WTC11 (cell line): ENCODE results near the gene IGFBPL1. TPM values are rescaled to one million over a fixed set of nuclear protein-coding genes. Genes with fewer than 3 reads are reported as not detected.

ENCODE experiments used
- ATAC-seq: fragments of 200-7000 bp; cut with Tn5 transposase; 2 replicates; pipeline ENCODE4 v1.10.0; 2021; ENCODE audit warnings: mild to moderate bottlenecking, moderate library complexity
- CTCF ChIA-PET: fragments of 300-600 bp; sonication (Branson Sonifier 250); formaldehyde crosslinking; loops from one replicate; lab custom pipeline; 2021; ENCODE audit warnings: antibody characterized with exemption; lab: Charles Lee
- POLR2A ChIA-PET: fragments of 350-600 bp; sonication (Branson Sonifier 250); formaldehyde crosslinking; loops from one replicate; lab custom pipeline; 2021; ENCODE audit warnings: antibody characterized with exemption; lab: Charles Lee
- DNase-seq: peaks from one replicate; pipeline ENCODE4 v3.0.0; 2021; ENCODE audit warnings: low spot score
- H3K27ac Mint-ChIP-seq: 2 replicates; pipeline ENCODE4 v1.8.0; 2021; ENCODE audit warnings: mixed read lengths
- H3K27me3 Mint-ChIP-seq: 2 replicates; pipeline ENCODE4 v1.8.0; 2021; ENCODE audit warnings: low read depth, mild to moderate bottlenecking, moderate library complexity, mixed read lengths
- H3K36me3 Mint-ChIP-seq: 2 replicates; pipeline ENCODE4 v1.8.0; 2021; ENCODE audit warnings: mixed read lengths
- H3K4me1 Mint-ChIP-seq: 2 replicates; pipeline ENCODE4 v1.8.0; 2022; ENCODE audit warnings: mixed read lengths
- H3K4me3 Mint-ChIP-seq: 2 replicates; pipeline ENCODE4 v1.8.0; 2021; ENCODE audit warnings: mild to moderate bottlenecking, moderate library complexity, mixed read lengths
- H3K9me3 Mint-ChIP-seq: 2 replicates; pipeline ENCODE4 v1.8.0; 2021; ENCODE audit warnings: mixed read lengths
- GABPB1 ChIP-seq: sonication (generic); formaldehyde crosslinking; IDR thresholded peaks from 2 replicates; pipeline ENCODE4 v1.8.1; 2023; ENCODE audit warnings: mild to moderate bottlenecking, missing genetic modification reagents
- total RNA-seq: library from RNA; stranded (reverse); gene quantifications from 3 replicates; pipeline ENCODE4 v1.2.3, GENCODE V29; 2021

IGFBPL1 gene
- total RNA-seq, 1 experiment from 2014 or later = 36.7 TPM

- no peak for DNase-seq
- Mint-ChIP-seq H3K4me1 (peaks cover 9% of the 10 kb centered on the region), H3K9me3 (no peaks in the 10 kb centered on the region), H3K27me3 (peaks cover 10% of the 10 kb centered on the region), H3K27ac (no peak overlapping the region), H3K4me3 (no peak overlapping the region), H3K36me3 (no peaks in the 10 kb centered on the region)
- ATAC-seq = no peak
- CTCF ChIA-PET = no interaction called here
- no peak for TF ChIP-seq GABPB1 (CRISPR knock-in tag)
- POLR2A ChIA-PET = no interaction called here
Measured at GRCh38 chr9:38356851-38357250, 67.4 kb downstream of the IGFBPL1 start.

Other genes starting within 250 kb of the IGFBPL1 start
- gene ALDH1B1, start 31.8 kb downstream of the IGFBPL1 start, total RNA-seq = 55.5 to 64.6 TPM (median 61.4 TPM) in 3 replicates
- 10.8 to 15.7 TPM (median 12.9 TPM) in 3 replicates for gene ANKRD18A, start 196.1 kb upstream of the IGFBPL1 start, total RNA-seq